GM12892 (cell line): Measurements from ENCODE around the gene DVL3.
"Not testable (repeated sequence)": the region's sequence is repeated elsewhere in the genome, so short reads cannot be mapped to it uniquely, and the experiment has no call there.

Source experiments
- DNase-seq: peaks from one replicate; pipeline ENCODE4 v3.0.0; 2011; ENCODE audit not compliant: insufficient read length
- FAIRE-seq: peaks from 2 replicates; lab custom pipeline; 2011; peaks lifted over from hg19 to GRCh38; lab: Jason Lieb, UNC
- POLR2A ChIP-seq: IDR thresholded peaks from 2 replicates; pipeline ENCODE4 v1.6.1; 2011; ENCODE audit warnings: low read depth, low read length, control low read depth
- POLR2AphosphoS5 ChIP-seq: IDR thresholded peaks from 2 replicates; pipeline ENCODE4 v1.6.1; 2011; ENCODE audit warnings: low read depth, low read length, control low read depth
- TAF1 ChIP-seq: IDR thresholded peaks from 2 replicates; pipeline ENCODE4 v1.6.1; 2011; ENCODE audit warnings: low read depth, mild to moderate bottlenecking, control low read depth, low read length, borderline replicate concordance

DVL3 gene

DNA sequence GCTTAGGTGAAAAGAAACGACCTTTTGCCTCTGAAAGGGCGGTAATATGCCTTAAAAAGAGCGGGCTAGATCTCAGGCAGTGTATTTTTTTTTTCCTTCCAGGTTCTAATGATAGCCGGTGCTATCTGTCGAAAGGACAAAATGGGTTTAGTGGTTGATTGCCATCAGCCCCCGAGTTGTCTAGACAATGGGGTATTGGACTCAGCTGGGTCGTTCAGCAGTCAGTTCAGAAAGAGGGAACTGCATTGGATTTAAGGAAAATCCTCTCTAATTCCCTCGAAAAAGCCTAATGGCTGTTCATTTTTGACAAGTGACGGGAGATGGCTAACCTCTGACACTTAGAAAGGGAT lies 19.3 kb upstream of the DVL3 start:
- no peak for TF ChIP-seq TAF1
- DNase-seq (no peak), FAIRE-seq (no peak)

DNA sequence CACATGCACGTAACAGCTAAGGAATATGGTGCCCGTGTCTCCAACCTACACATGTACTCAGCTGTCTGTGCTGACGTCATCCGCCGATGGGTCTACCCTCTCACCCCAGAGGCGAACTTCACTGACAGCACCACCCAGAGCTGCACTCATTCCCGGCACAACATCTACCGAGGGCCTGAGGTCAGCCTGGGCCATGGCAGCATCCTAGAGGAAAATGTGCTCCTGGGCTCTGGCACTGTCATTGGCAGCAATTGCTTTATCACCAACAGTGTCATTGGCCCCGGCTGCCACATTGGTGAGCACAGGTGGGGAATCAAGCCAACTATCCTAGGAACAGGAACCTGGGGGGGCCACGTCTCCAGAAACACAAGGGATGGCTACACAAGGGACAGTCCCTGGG lies 14.7 kb upstream of the DVL3 start:
- TF ChIP-seq POLR2AphosphoS5 = no peak
- no peak for TF ChIP-seq POLR2A
- no peak for TF ChIP-seq TAF1
- DNase-seq (no peak), FAIRE-seq (no peak)

DNA sequence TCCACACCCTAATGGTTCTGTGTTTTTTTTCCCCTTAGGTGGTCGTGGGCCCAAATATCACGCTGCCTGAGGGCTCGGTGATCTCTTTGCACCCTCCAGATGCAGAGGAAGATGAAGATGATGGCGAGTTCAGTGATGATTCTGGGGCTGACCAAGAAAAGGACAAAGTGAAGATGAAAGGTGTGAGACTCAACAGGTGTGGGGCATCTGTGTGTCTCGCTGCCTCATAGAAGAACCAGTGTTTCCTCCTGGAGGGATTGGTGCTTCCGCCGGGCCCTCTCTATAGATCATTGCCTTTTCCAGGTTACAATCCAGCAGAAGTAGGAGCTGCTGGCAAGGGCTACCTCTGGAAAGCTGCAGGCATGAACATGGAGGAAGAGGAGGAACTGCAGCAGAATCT lies 13.0 kb upstream of the DVL3 start:
- DNase-seq (no peak), FAIRE-seq (no peak)
- no peak for TF ChIP-seq TAF1
- no peak for TF ChIP-seq POLR2AphosphoS5
- no peak for TF ChIP-seq POLR2A

DNA sequence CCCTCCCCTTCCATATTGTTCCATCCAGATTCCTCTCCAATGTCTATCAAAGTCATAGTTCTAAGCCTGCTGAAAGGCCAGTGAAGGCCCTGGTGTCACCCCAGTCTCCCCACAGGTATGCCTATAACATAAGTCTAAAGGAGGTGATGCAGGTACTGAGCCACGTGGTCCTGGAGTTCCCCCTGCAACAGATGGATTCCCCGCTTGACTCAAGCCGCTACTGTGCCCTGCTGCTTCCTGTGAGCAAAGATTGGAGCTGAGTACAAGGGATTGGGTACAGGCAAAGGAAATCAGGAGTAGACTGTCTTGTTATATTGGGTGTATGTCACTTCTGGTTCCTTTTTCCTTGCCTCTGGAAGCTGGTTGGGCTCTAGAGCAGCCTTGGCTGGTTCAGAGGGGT lies 11.8 kb upstream of the DVL3 start:
- TF ChIP-seq POLR2AphosphoS5 (no peak), TAF1 (no peak), POLR2A (no peak)

DNA sequence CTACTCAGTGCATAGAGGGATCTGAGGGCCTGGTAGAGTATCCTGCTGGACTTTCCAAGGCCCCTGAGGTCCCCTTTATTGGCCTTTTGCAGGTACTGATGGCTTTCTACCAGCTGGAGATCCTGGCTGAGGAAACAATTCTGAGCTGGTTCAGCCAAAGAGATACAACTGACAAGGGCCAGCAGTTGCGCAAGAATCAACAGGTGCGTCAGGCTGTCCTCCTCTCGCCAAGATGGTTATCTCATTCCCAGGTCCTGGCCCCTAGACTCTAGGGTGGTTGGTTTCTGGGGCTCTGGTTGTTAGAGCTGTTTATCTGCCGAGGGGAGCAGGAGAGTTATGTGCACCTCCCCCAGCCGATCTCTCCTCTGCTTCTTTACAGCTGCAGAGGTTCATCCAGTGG lies 10.7 kb upstream of the DVL3 start:
- no peak for TF ChIP-seq TAF1
- TF ChIP-seq POLR2AphosphoS5 = no peak
- no peak for TF ChIP-seq POLR2A
- no peak for FAIRE-seq
- DNase-seq = no peak

More for the DNA sequence above, 11.8 kb upstream of the DVL3 start:
- FAIRE-seq (peak; percentile 93), DNase-seq (no peak)

DNA sequence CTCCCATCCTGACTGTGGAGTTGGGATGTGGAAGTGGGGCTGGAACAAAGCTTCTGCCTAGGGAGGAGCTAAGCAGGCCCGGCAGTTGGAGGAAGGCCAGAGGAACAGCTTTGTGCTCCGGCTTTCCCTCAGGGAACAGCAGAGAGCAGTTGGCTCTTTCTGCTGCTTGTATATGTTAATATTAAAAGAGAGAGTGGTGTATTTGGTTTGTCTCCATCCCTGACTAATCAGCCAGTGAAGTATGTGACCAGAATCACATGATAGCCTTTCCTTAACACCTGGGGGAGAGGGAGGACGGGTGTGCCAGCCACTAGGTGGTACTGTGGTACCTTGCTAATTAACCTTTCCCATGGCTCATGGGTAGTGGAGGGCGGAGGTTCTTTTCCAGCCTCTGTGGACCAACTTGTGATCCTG lies 10.1 kb upstream of the DVL3 start:
- no peak for DNase-seq
- peak; percentile 65 for FAIRE-seq
- TF ChIP-seq POLR2A (no peak), TAF1 (no peak), POLR2AphosphoS5 (no peak)

DNA sequence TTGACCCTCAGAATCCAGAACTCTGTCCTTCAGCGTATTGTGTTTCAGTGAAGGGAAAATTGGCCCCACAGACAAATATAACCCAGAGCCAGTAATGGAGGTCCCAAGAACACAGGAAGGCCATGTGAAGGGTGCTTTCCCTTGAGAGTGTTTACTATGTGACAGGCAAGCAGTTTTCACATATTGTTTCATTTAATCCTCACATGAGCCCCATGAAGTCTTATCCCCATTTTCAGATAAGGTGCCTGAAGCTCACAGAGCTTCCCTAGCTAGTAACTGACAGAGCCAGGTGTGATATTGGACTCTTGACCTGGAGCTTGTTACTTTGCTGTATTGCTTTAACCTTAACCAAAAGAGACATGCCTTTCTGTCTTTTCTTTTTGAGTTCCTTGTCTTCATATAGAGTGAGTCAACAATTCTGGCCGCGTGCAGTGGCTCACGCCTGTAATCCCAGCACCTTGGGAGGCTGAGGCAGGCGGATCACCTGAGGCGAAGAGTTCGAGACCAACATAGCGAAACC lies 9.4 kb upstream of the DVL3 start:
- DNase-seq = no peak
- no peak for TF ChIP-seq POLR2AphosphoS5
- no peak for TF ChIP-seq TAF1
- no peak for TF ChIP-seq POLR2A
- FAIRE-seq = no peak

DNA sequence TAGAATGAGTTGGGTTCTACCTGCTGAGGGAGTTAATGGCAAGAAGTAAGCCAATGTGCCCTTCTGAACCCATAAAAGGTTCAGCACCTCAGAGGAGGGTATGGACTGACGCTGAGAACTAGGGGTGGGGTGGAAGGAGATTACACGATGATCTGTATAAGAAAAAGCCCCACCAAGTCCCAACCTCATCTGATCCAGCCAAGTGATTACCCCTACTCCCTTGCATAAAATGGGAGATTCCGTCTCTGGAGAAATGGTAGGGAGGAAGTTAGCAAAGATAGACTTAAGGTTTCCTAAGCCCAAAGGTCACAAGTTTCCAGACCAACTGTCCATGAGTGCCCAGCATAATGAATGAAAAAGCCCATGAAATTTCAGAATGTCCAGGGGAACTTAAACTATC lies 7.1 kb upstream of the DVL3 start:
- no peak for DNase-seq
- no peak for FAIRE-seq
- TF ChIP-seq TAF1 (no peak), POLR2AphosphoS5 (no peak), POLR2A (no peak)

DNA sequence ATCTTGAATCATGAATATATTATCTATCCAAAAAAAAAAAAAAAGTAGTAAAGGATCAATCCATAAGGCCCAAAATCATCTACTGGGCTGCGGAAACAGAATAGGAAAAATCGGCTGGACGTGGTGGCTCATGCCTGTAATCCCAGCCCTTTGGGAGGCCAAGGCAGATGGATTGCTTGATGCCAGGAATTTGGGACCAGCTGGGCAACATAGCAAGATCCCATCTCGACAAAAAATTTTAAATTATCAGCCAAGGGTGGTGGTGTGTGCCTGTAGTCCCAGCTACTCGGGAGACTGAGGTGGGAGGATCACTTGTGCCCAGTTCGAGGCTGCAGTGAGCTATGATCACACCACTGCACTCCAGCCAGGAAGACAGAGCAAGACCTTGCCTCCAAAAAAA lies 6.1 kb upstream of the DVL3 start:
- no peak for TF ChIP-seq TAF1
- no peak for TF ChIP-seq POLR2AphosphoS5
- TF ChIP-seq POLR2A = no peak
- no peak for FAIRE-seq

DNA sequence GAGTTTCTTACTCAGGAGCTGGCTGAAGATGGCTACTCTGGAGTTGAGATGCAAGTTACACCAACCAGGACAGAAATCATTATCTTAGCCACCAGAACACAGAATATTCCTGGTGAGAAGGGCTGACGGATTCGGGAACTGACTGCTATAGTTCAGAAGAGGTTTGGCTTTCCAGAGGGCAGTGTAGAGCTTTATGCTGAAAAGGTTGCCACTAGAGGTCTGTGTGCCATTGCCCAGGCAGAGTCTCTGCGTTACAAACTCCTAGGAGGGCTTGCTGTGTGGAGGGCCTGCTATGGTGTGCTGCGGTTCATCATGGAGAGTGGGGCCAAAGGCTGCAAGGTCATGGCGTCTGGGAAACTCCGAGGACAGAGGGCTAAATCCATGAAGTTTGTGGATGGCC lies 5.4 kb upstream of the DVL3 start:
- not testable (repeated sequence) for DNase-seq, FAIRE-seq

More for the DNA sequence above, 6.1 kb upstream of the DVL3 start:
- DNase-seq = no peak

DNA sequence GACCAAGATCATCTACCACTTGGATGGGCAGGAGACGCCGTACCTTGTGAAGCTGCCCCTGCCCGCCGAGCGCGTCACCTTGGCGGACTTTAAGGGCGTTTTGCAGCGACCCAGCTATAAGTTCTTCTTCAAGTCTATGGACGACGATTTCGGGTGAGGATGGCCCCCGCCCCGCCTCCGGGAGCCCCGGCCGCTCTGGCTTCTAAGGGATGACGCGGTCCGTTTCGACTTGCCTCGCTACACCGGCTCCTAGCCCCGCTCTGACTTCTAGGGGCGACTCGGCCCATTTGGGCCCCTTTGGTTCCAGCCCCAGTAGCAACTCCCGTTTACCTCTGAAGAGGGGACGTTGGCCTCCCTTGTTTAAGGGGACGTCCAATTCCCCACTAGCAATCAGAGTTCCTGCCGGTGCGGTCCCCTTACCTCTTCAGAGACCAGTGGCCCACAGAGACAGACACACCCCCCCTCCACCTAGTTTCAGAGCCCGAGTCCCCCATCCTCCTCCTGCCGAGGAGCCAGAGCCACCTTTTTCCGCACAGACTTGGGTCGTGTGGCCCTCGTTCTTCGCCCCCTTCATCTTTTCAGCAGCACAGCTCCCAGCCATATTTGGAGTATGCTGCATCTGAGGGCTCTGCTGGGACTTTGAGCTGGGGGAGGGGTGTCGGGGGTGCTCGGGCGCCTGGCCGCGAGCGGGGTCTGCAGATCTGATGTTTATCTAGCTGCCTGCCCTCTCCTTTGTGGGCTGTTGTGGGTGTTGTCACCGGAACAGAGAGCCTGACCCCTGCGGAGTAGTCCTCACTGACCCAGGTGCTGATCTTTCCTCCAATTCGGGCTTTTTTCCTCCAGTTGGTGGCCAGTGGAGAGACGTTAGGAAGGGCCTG lies 706 bp downstream of the DVL3 start:
- TF ChIP-seq TAF1 = no peak
- no peak for TF ChIP-seq POLR2A
- no peak for TF ChIP-seq POLR2AphosphoS5
- FAIRE-seq = no peak
- DNase-seq = peak; percentile 61

DNA sequence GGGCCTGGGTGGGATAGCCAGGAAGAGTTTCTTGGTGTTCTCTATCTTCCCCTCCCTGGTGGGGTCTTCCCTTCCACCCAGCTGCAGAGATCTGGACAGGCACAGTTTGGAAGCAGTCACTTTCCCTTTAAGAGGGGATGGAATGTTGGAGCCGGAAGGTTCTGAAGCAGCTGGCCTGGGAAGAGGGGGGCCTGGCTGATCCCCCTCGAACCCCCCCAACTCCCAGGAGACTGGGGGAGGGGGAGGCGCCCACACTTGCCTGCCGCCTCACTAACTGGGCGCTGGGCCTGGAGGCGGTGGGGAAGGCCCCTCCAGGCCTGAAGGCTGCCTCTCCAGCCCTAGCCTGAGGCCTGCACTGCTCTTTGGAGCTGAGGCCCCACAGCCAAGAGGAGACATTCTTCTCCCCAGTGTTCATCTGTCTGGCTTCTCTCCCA lies 1.4 kb downstream of the DVL3 start:
- DNase-seq (no peak), FAIRE-seq (no peak)
- no peak for TF ChIP-seq POLR2AphosphoS5
- no peak for TF ChIP-seq TAF1
- TF ChIP-seq POLR2A = no peak

DNA sequence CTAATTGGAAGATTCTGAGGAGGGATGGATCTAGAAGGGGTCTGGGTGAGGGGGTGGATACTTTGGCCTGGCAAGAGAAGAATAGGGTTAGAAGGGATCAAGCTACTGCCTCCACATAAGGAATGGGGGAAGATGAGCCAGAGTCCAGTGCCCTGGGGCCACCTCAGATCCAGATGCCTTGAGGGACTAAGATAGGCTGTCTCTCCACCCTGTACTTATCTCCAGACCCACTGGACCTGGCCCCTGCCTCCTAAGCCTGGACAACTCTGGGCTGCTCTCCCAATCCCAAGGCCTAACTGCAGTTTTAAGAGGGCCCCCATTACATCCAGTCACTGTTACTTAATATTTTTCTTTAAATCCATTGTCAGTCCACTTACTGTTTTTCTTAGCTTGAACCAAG lies 2.0 kb downstream of the DVL3 start:
- no peak for DNase-seq
- TF ChIP-seq POLR2A = no peak
- TF ChIP-seq POLR2AphosphoS5 = no peak
- TF ChIP-seq TAF1 = no peak
- no peak for FAIRE-seq
